T follicular helper cell (primary cell): ENCODE results near the gene TCF7L2.

ENCODE experiments used
- DNase-seq: peaks from one replicate; pipeline ENCODE4 v3.0.0-alpha.2; 2020; ENCODE audit warnings: low read depth

The TCF7L2 gene

DNA sequence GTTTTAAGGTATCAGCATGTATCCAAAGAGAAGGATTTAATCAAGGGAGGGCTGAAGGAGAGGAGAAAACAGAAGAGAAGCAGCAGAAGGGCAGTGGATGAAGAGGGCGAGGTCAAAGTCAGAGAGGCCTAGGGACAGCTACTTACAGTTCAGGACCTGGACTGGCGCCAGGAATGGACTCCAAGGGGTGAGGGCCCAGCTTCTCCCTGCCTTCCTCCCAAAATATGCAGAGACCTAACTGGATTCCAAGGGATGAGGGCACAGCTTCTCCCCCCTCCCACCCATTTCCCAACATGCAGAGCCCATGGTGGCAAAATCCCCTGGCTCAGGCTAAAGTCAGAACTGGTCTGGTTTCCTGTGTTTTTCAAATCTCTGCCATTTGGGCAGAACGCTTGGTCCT is 3.4 kb upstream of the TCF7L2 start:
- DNase-seq: no peak

GRCh38 chr10:112948196-112948595 is 1.9 kb upstream of the TCF7L2 start:
- DNase-seq: no peak

DNA sequence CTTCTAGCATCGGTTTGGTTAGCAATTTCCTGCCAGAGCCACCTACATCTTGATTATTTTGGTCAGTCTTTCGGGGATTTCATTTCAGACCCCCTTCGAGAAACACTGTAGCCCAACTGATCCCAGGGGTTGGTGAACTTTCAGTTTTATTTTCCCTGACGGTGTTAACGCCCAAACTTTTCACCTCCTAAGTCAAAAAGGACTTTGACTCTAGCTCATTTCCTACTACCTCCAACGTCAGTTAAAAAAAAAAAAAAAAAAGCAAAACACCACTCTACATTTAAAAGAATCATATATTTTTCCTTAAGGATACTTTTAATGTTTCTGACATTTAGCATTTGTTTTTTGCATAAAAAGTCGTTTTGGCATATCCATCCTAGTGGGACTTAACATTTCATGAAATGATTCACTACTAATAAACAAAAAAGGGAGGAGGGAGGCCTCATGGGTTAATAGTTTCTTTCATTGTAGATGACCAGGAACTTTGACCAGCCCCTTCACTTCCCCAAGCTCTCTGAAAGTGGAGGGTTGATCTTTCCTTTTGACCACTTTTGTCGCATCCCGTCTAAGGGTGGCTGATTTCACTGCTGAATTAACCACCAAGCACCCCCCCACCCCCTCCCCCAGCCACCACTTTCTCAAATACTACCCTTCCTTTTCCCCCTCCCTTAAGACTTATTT is 764 bp upstream of the TCF7L2 start:
- DNase-seq: no peak

GRCh38 chr10:112950714-112951358 is 789 bp downstream of the TCF7L2 start:
- peak; percentile 3 for DNase-seq

DNA sequence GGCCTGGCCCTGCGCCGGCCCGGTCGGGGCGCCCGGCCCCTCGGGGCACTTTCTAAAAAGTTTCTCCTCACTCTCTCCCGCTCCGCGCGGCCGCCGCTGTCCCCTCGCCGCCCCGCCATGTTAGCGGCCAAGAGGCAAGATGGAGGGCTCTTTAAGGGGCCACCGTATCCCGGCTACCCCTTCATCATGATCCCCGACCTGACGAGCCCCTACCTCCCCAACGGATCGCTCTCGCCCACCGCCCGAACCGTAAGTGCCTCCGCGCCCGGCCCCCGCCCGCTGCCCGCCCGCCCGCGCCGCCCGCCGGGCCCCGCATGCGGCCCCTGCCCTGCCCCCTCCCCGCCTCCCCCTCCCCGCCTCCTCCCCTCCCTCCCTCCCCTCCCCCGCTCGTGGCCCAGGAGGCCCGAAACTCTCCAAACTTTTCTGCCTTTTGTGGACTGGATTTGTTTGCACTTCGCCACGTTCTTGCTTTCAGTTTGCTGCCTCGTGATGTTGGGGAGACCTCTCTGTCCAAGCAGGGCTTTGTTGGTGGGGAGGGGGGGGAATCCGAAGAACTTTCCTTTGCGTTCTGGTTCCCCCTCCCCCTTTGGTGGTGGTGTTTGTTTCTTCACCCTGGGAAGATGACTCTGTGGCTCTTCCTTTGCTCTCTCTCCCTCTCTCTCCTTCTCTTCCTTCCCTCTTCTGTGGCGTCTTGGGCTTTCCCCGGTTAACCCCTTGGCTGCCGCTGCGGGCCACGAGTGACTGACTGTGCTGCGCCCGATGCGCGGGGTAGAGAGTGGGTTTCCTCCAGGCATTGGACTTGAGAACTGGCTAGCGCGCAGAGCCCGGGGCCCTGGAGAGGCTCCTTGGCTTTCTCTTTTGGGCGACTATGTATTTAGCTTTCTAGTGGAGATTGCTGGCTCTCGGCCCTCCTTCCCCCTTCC is 1.6 kb downstream of the TCF7L2 start:
- DNase-seq: peak; percentile 15

DNA sequence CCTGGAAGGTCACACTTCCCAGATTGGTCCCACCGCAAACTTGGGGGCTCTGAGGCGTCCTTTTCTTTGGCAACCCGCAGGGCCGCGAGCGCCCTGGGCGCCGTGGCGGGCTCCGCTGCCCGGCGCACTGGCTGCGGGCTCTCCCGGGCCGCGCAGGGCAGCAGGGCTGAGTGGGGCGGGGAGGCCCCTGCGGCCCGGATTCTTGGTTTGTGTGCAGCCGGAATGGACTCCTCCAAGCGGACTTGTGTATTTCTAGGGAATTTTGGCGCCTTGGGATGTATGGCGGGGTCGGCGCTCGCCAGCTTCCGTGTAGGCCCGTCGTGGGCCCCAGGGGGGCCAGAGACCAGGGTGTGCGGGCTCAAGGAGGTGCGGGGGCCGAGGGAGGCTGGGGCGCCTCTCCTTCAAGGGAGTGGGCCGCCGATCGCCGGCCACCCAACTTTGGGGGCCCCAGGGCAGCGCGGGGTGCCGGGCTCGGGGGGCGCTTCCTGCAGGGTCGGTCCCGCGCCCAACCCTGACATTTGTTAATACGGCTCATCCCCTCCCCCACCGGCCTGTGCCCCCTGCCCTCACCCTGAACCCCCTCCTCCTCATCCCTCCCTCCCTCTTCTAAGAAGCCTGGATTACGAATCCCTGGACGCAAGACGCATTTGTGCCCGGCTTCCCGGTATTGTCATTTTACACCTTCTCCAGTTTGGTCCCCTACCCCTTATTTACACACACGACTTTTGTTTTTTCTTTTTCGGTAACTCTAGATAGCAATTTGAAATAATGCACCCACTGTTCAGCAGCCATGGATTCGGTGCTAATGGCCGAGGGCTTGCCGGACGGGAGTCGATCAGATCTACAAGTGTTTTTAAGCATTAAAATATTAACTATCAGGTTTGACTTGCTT is 2.5 kb downstream of the TCF7L2 start:
- DNase-seq: no peak

GRCh38 chr10:112953174-112954159 is 3.4 kb downstream of the TCF7L2 start:
- DNase-seq: no peak

- no peak for DNase-seq
These were observed 5.0 kb downstream of the TCF7L2 start for GRCh38 chr10:112954974-112955581.

GRCh38 chr10:112955582-112956421 is 5.8 kb downstream of the TCF7L2 start:
- DNase-seq: no peak

DNA sequence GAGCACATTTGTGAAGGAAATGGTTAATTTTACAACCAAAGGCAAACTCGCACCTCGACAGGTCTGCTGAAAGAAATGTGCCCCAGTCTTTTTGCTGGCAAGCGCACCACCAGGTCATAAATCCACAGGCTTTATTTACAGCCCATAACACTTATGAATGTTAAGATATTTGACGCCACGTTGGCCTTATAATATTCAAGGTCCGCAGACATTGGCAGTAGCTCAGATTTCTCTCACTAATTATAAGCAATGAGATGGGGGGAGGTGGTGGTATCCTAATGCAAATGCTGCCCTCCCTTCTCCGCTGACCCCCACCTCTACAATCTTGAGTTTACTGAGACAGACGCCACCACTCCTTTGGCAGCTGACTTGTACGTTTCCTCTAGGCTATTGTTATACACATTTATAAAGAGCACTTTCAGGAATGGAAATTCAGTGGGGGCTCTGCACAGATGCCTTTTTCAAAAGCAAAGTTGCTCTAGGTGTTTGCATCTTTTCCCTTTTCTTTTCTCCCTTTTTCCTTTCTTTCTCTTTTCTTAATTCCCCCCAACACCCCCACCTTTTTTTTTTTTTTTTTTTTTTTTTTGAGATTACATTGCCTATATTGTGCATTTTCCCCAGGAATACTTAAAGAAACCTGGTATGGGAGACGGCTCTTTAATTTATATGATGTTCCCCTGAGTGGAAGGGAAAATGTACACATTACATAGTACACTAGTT is 6.7 kb downstream of the TCF7L2 start:
- no peak for DNase-seq

- no peak for DNase-seq
These were observed 7.6 kb downstream of the TCF7L2 start for GRCh38 chr10:112957640-112958092.

DNA sequence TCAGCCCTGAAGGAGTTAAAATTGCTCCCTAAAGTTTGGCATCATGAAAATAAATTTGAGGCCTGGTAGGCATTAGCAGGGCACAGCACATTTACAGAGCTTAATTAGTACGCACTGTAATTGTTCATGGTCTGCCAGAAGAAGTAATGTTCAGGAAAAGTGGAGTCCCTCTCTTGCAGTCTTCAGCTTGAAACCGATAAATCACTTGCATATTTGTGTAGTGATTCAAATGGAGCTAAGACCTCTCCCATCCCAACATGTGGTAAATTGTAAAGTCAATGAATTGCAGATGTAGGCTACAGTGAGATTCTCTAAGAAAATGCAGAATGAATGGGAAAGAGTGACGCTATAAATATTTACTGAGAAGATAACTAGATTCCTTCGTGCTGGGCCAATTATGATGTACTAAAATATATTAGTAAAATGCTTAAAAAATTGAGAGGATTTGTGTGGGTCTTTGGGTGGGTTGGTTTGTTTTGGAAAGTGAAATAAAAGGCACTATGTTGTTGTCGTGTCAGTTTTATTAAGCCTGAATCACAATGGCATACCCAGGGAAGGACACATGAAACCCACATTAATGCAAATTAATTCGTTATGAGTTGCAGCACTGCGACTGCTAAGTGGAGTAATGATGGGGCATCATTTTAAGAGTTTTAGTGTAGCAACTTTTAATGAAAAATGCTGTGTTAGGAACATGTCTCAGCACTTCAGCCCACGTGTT is 8.4 kb downstream of the TCF7L2 start:
- no peak for DNase-seq

DNA sequence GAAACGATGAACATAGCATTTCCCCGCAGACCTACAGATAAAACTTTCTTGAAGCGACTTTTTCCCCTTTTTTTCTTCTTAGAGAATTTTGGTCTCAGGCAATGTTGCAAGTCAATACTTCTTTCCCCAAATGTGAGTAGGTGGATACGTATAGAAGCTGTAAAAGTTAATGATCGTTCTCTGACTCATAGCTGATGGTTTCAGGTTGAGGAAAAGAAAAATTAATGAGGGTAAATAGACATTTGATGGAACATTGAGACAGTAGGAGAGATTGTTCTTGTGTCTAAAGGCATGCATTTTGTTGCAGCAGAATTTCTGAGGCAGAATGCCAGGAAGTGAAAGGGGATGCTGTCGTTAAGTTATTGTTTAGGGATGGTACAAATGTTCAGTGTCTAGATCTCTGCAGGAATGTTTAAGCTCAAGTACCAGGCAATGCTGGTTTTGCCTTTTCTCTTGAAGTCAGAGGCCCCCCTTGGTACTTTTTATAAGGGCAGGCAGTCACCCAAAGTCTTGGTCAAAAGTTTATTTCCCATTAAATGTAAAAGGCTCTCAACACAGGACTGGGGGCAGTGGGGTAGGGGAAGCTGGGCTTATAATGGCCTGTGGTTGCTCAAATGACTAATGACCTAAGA is 9.3 kb downstream of the TCF7L2 start:
- DNase-seq: no peak

GRCh38 chr10:112960151-112960681 is 10.2 kb downstream of the TCF7L2 start:
- no peak for DNase-seq

DNA sequence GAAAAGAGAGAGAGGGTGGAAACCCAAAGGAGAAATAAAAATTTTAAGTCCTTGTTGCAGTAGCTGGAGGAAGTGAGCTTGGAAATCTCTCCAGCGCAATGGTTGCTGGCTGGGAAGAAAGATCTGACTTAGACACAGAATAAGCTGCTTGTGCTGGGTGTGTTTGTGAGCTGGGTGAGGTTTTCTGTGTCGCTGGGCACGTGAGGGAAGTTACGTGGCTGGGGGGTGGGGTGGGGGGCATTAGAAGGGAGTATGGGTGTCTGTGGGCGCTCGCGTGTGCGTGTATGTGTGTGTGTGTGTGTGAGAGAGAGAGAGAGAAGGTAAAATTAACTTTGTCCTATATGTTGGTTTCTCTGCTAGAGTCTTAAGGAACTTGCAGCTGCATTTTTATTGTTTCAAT is 11.6 kb downstream of the TCF7L2 start:
- no peak for DNase-seq

GRCh38 chr10:112962343-112962742 is 12.3 kb downstream of the TCF7L2 start:
- DNase-seq: no peak

- no peak for DNase-seq
These were observed 13.8 kb downstream of the TCF7L2 start for GRCh38 chr10:112963835-112964234.
